Uterus (tissue), 4 donors: Measurements from ENCODE around the gene APCDD1. TPM values are rescaled to one million over a fixed set of nuclear protein-coding genes. Genes with fewer than 3 reads are reported as not detected.
"Not testable (repeated sequence)": the region's sequence is repeated elsewhere in the genome, so short reads cannot be mapped to it uniquely, and the experiment has no call there.

Experiments used
- DNase-seq, 2 donors: peaks; one replicate each; pipeline ENCODE4 v3.0.0-alpha.2; 2019 to 2020
- H3K27ac ChIP-seq, 2 donors: fragments of 200-600 bp; sonication (generic); 1 replicate in 1 of 2; 2 replicates in 1 of 2; pipeline ENCODE4 v1.5.1; 2016 to 2018
- H3K27me3 ChIP-seq, 2 donors: fragments of 200-600 bp; sonication (generic); one replicate each; pipeline ENCODE4 v1.5.1; 2018 to 2019; ENCODE audit warnings: control low read depth in 1 of 2
- H3K36me3 ChIP-seq, 2 donors: fragments of 200-600 bp; sonication (generic); one replicate each; pipeline ENCODE4 v1.5.1; 2019; ENCODE audit warnings: control low read depth in 1 of 2
- H3K4me1 ChIP-seq, 2 donors: fragments of 200-600 bp; sonication (generic); one replicate each; pipeline ENCODE4 v1.5.1; 2018 to 2019; ENCODE audit warnings: control low read depth in 1 of 2
- H3K4me3 ChIP-seq, 2 donors: fragments of 200-600 bp; sonication (generic); 1 replicate in 1 of 2; 2 replicates in 1 of 2; pipeline ENCODE4 v1.5.1; 2018 to 2019; ENCODE audit warnings: mild to moderate bottlenecking in 1 of 2
- H3K9me3 ChIP-seq, 2 donors: fragments of 200-600 bp; sonication (generic); one replicate each; pipeline ENCODE4 v1.5.1; 2019; ENCODE audit warnings: control low read depth in 1 of 2
- CTCF ChIP-seq, 4 experiments: fragments of 200-600 bp in 2 of 4; fragments of 450-650 bp in 2 of 4; sonication (generic) in 2 of 4; IDR thresholded peaks; one replicate each; pipeline ENCODE4 v1.5.1; 2016 to 2019; ENCODE audit warnings: antibody characterized with exemption in 4 of 4, mild to moderate bottlenecking in 2 of 4, moderate library complexity in 1 of 4
- POLR2A ChIP-seq, 2 donors: fragments of 450-650 bp; IDR thresholded peaks; one replicate each; pipeline ENCODE4 v1.6.1; 2016; ENCODE audit warnings: antibody characterized with exemption in 2 of 2, mild to moderate bottlenecking in 1 of 2, moderate library complexity in 1 of 2
- intact Hi-C: fragments of 100-400 bp; cut with DNase I; formaldehyde crosslinking; loops from one replicate; pipeline ENCODE4 v1.15.1; 2023; ENCODE audit warnings: low total_unique reads
- total RNA-seq, 4 donors: library from RNA; depleted of rRNA in 3 of 4; stranded (reverse); fragments of >200 nt in 3 of 4; gene quantifications; one replicate each; pipeline versions ENCODE4 v1.1.0 to v1.2.4, GENCODE V29; 2014 to 2023
- donor health status: DM: yes; HTN: yes; CAD: no.

The APCDD1 gene
- total RNA-seq, 4 donors from 2014 or later: 8.2 to 288 (median 113) TPM

- TF ChIP-seq POLR2A (IDR thresholded peaks at IDR 0.05) (no peak), CTCF (IDR thresholded peaks at IDR 0.05) (no peak)
- no peak for DNase-seq
- no peak overlapping the region for H3K4me3 ChIP-seq
- H3K36me3 ChIP-seq: no peaks in the 10 kb centered on the region
- no peaks in the 10 kb centered on the region for H3K9me3 ChIP-seq
- intact Hi-C loops: no loop called here
- H3K27ac ChIP-seq: no peak overlapping the region
- H3K4me1 ChIP-seq: no peaks in the 10 kb centered on the region
- no peaks in the 10 kb centered on the region for H3K27me3 ChIP-seq
Measured at GRCh38 chr18:10499230-10499629, 44.8 kb downstream of the APCDD1 start.

- Histone ChIP-seq H3K9me3 (no peaks in the 10 kb centered on the region), H3K36me3 (no peaks in the 10 kb centered on the region), H3K27me3 (no peaks in the 10 kb centered on the region), H3K4me3 (no peak overlapping the region), H3K4me1 (no peaks in the 10 kb centered on the region), H3K27ac (no peak overlapping the region)
- intact Hi-C loops: no loop called here
- no peak for DNase-seq
- TF ChIP-seq CTCF (IDR thresholded peaks at IDR 0.05) (no peak), POLR2A (IDR thresholded peaks at IDR 0.05) (no peak)
Measured at GRCh38 chr18:10500038-10500437, 45.6 kb downstream of the APCDD1 start.

- TF ChIP-seq POLR2A (IDR thresholded peaks at IDR 0.05) (no peak), CTCF (IDR thresholded peaks at IDR 0.05) (no peak)
- Histone ChIP-seq H3K4me3 (no peak overlapping the region), H3K4me1 (no peaks in the 10 kb centered on the region), H3K27me3 (no peaks in the 10 kb centered on the region), H3K9me3 (no peaks in the 10 kb centered on the region), H3K27ac (no peak overlapping the region), H3K36me3 (no peaks in the 10 kb centered on the region)
- intact Hi-C loops: no loop called here
- no peak for DNase-seq
Measured at GRCh38 chr18:10504723-10505122, 50.3 kb downstream of the APCDD1 start.

- H3K4me1 ChIP-seq, H3K9me3 ChIP-seq, H3K27ac ChIP-seq, H3K4me3 ChIP-seq, DNase-seq, intact Hi-C loops, H3K36me3 ChIP-seq, H3K27me3 ChIP-seq: not testable (repeated sequence)
Measured at GRCh38 chr18:10505892-10506291, 51.5 kb downstream of the APCDD1 start.

- H3K9me3 ChIP-seq: no peaks in the 10 kb centered on the region
- TF ChIP-seq POLR2A (IDR thresholded peaks at IDR 0.05) (no peak), CTCF (IDR thresholded peaks at IDR 0.05) (no peak)
- H3K36me3 ChIP-seq: no peaks in the 10 kb centered on the region
- no peaks in the 10 kb centered on the region for H3K4me1 ChIP-seq
- no peak for DNase-seq
- no peak overlapping the region for H3K27ac ChIP-seq
- H3K27me3 ChIP-seq: no peaks in the 10 kb centered on the region
- intact Hi-C loops: no loop called here
- no peak overlapping the region for H3K4me3 ChIP-seq
Measured at GRCh38 chr18:10508591-10508990, 54.2 kb downstream of the APCDD1 start.

- no peak overlapping the region for H3K27ac ChIP-seq
- intact Hi-C loops: no loop called here
- H3K4me1 ChIP-seq: no peaks in the 10 kb centered on the region
- TF ChIP-seq CTCF (IDR thresholded peaks at IDR 0.05) (no peak), POLR2A (IDR thresholded peaks at IDR 0.05) (no peak)
- no peaks in the 10 kb centered on the region for H3K36me3 ChIP-seq
- H3K9me3 ChIP-seq: no peaks in the 10 kb centered on the region
- no peak for DNase-seq
- H3K27me3 ChIP-seq: no peaks in the 10 kb centered on the region
- no peak overlapping the region for H3K4me3 ChIP-seq
Measured at GRCh38 chr18:10511236-10511635, 56.8 kb downstream of the APCDD1 start.
